CD4-positive, alpha-beta T cell treated with Interleukin-15 for 1 hour (primary cell): ENCODE measurements around the gene PIEZO1.

ENCODE experiments used
- DNase-seq: peaks from one replicate; pipeline ENCODE4 v3.0.0-alpha.2; 2020

PIEZO1 gene

DNA sequence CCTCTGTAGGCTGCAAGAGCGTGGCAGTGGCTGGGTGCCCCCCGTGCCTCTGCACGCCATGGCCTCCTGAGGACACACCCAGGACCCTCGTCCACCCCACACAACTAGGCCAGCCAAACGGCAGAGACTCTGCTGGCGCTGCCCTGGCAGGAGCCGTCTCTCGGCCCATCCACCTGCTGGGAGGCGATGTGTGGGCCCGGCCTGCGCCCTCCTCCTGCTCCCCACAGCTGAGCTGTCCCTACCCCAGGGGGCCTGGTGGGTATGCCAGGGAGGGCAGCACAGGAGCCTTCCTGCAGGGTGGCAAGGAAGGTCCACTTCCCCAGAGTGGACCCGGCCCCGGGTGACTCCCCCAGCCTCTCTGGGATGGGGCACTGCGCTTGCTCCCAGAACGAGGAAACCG lies 85.8 kb downstream of the PIEZO1 start:
- no peak for DNase-seq

GRCh38 chr16:88698646-88699045 lies 86.4 kb downstream of the PIEZO1 start:
- DNase-seq: no peak

DNA sequence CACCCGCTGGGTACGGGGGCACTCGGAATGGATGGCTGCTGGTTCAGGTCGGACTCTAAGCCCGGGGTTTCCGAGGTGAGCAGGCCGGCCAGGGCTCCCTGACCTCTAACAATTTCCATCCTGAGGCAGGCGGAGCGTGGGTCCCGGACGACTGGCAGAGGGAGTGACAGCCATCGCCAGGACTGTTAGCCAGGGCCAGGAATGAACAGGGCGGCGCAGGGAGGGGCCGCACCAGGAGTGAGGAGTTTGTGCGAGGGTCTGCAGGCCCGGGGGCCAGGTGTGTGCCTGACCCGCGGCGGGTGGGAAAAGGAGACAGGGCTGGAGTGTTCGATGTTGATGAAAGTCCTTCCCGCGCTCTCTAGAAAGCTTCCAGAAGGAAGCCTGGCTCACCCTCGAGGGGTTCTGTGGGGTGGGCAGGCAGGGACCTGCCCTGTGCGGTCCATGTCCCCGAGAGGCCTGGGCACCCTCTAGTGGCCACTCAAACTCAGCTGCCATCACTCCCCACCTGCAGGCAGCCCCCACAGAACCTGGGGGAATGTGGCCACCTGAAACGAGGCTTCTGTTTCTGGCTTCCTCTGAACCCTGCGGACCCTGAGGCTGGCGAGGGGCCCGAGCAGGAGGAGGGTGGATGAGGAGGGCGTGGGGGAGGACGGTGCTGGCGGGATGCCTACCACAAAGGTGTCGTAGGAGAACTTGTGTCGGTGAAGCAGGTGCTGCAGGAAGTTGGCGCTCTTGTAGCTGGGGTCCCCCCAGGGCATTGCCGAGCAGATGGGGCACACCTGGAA lies 87.0 kb downstream of the PIEZO1 start:
- DNase-seq: no peak

- no peak for DNase-seq
Observed at GRCh38 chr16:88697116-88697830, 87.7 kb downstream of the PIEZO1 start.

DNA sequence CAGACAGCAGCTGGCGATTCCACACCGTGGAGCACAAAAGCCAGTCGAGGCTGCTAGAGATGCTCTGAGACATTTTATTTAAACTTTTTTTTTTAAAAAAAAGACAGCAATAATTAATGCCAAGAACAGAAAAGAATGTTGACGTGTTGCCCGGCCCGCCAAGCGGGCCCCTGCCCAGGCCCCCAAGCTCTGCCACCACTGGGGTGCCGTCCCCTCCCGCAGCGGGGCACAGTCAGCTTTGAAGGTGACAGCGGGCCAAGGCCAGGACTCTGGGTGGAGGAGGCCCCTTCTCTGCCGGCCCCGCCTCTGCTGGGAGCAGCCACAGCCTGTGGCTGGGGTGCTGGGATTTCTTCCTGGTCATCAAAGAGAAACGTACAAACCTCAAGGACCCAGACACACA lies 88.6 kb downstream of the PIEZO1 start:
- DNase-seq: no peak

DNA sequence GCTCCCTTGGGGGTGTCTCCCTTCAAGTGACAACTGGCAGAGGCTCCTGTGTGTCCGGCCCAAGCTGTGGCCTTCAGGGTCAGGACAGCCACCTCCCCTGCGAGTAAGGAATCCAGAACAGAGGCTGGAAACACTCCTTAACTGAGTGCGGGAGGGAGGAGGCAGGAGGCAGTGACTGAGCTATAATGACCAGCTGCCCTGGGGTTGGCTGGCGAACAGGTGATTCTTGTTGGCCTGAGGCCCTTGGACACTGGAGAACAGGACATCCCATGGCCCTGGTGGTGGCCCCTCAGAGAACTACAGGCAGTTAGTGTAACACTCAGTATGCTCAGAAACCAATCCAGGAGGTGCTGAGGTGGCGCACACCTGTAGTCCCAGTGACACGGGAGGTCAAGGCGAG lies 89.3 kb downstream of the PIEZO1 start:
- no peak for DNase-seq

GRCh38 chr16:88695218-88695617 lies 89.8 kb downstream of the PIEZO1 start:
- no peak for DNase-seq

GRCh38 chr16:88694221-88695087 lies 90.6 kb downstream of the PIEZO1 start:
- DNase-seq: no peak

DNA sequence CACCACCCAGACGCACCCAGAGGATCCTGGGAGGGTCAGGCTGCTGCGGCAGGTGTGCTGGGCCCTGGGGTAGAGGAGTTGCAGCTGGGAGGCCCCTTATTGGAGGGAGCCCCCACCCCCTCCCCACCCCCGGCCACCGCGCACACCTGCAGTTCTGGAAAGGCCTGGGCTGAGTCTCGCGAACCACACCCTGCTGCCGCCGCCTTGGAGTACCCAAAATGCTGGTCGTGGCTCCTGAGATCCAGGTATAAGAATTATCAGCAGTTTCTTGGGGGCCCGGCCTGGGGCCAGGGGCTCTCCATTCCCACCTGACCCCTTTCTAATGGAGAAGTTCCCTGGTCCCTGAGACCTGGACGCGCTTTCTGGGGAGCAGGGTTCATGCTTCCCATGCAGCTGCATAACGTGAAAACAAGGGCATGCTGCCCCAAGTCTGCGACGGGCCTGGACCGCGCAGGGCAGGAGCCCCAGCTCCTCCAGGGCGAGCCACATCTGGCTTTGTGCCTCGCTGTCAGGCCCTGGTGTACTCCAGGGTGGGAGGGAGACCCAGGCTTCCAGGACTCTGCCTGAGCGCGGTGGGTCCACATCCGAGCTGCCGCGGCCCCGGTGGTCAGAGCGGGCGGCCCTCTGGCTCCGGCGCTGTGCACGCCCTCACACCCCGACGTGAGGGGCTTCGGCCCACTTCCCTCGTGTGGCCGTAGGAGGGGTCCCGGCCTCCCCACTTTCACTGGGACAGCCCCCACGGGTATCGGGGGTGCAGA lies 91.4 kb downstream of the PIEZO1 start:
- no peak for DNase-seq

DNA sequence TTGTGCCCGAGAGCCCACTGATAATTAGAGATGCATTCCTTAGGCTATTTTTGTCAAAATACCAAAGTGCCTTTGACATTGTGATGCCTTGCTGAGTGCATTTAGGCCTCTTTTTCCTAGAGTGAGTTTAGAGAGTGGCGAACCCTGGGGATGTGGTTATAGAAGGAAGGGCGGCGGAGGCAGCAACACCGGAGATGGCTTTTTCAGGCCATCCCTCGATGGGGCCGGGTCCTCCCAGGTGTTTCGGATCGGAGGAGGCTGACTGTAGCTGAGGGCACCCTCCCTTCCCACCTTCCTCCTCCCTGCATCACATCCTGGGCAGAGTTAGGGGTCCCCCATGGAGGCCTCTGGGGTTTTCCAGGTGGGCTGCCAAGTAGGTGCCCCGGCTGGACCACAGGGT lies 92.2 kb downstream of the PIEZO1 start:
- DNase-seq: no peak

- peak; percentile 69 for DNase-seq
Observed at GRCh38 chr16:88691924-88692560, 93.0 kb downstream of the PIEZO1 start.

DNA sequence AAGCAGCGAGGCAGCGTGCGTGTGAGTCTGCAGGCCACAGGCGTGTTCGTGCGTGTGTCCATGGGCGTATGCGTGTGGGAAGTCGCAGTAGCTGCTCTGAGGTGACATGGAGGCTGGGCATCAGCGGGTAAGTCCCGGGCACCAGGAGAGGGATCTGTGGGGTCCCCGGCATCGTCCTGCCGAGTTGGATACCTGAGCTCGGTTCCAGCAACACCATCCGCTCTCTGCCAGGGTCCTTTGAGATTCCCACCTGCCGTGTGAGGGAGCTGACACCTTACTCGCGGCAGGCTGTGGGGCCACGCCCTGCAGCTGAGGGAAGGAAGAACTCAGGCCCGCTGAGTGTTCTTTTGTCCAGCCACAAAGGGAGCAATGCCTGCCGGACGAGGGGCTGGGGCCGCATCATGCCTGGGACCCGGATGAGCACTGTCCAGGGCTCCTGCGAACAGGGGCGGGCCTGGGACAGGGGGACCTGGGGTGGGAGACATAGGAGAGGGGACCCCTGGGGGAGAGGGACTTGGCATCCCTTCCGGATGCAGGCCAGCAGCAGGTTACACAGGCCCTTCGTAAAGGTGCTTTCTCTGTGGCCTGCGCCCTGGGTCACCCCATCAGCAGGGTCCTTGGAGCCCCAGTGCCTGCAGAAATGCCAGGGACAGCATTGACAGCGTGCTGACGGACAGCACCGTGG lies 93.7 kb downstream of the PIEZO1 start:
- no peak for DNase-seq

GRCh38 chr16:88690341-88691128 lies 94.5 kb downstream of the PIEZO1 start:
- no peak for DNase-seq

DNA sequence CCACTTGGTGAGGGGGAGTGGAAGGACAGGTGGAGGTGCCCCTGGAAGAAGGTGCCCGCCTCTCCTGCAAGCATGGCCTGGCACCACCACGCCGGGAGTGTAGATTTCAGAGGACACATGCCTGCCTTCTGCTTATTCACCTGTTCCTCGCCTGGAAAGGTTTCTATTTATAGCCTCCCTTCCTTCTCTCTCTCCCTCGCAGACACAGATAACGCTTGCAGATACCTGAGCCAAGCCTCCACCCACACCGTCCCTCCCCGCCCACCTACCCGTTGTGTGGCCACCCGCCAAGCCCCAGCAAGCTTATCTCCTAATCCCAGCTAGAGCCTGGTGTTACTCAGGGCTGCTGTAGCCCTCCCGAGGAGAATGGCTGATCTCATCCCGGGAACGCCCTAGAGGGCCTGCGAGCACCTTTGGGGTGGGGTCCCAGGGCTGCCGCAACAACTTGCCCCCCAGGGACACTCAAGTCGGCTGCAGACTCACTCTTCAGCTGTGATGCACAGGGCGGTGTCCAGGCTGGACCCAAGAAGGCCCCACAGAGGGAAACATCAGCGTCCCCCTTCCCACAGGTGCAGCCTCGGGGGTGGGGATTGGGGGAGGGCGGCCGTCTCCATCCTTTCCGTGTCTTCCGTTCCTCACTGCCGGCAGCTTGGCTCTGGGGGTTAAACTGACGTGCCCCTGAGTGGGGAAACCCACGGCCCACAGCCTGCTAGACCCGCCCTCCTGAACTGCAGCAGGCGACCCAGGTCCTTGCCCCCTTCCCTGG lies 96.8 kb downstream of the PIEZO1 start:
- no peak for DNase-seq

- DNase-seq: no peak
Observed at GRCh38 chr16:88687676-88688012, 97.4 kb downstream of the PIEZO1 start.

- no peak for DNase-seq
Observed at GRCh38 chr16:88687254-88687576, 97.8 kb downstream of the PIEZO1 start.

- peak; percentile 82 for DNase-seq
Observed at GRCh38 chr16:88686439-88687253, 98.4 kb downstream of the PIEZO1 start, which contains the start of gene SNAI3. Gene SNAI3 (minus strand): TSS chr16:88686507. CDS start chr16:88686406, 101 bp downstream.

- DNase-seq: no peak
Observed at GRCh38 chr16:88686062-88686438, 99.0 kb downstream of the PIEZO1 start.
